ENCODE measurements around the gene BRD4.

- TF ChIP-seq POLR2AphosphoS5 (IDR thresholded peaks at IDR 0.05; ENCODE audit: low read depth, low read length) = no peak
- no peak for TF ChIP-seq TAF1 (IDR thresholded peaks at IDR 0.05; ENCODE audit: borderline replicate concordance, insufficient read depth, low read length)
Observed at GRCh38 chr19:15194938-15195337, 137.4 kb downstream of the BRD4 start.
